ENCODE results near the gene ELMO1.

Gene ELMO1

DNA sequence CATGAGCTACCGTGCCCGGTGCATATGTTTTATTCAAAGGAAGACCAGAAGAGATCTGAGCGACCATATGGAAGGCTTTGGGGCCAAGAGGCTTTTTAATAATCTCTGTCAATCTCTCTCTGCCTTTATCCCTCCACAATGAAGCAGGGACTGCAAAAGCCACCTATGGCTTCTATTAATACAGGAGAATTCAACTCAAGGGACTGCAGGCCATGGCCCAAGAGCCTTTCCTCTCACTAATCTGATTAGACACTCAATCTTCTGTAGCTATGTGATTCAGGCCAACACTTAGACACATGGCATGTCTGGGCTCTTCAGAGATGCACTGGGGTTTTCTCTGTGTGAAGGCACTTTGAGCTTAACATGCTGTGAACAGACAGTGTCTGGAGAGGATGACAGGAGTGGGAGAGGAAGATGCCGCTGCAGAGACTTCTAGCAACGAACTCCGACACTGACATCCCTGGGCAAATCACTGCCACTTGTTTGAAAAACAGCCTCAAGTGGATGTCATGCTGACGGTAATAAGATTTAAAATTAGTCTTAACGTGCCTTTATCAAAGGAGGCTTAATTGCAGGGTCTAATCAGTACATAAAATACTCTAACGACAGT lies 609.9 kb downstream of the ELMO1 start:
- Histone ChIP-seq H3K4ac (ENCODE audit: low read depth, low read length) (no peak overlapping the region), H2BK15ac (replicated peaks; ENCODE audit: low read depth) (no peak overlapping the region), H3K4me3 (ENCODE audit: low read length) (no peak overlapping the region), H2BK5ac (ENCODE audit: low read length) (no peak overlapping the region), H2BK120ac (ENCODE audit: low read depth, low read length) (no peak overlapping the region), H4K8ac (ENCODE audit: low read depth, low read length) (no peak overlapping the region), H3K79me1 (ENCODE audit: low read length) (no peaks in the 10 kb centered on the region), H3K23ac (ENCODE audit: low read length) (no peak overlapping the region), H3K79me2 (ENCODE audit: control insufficient read depth, insufficient read depth, low read length) (no peaks in the 10 kb centered on the region), H3K4me1 (ENCODE audit: control insufficient read depth, low read depth, low read length) (no peaks in the 10 kb centered on the region), H3K18ac (ENCODE audit: low read length) (no peak overlapping the region), H4K5ac (ENCODE audit: low read length) (no peak overlapping the region), H3K4me2 (ENCODE audit: low read length) (no peak overlapping the region), H2AK5ac (ENCODE audit: low read length) (no peak overlapping the region), H3K36me3 (ENCODE audit: control insufficient read depth, insufficient read depth, low read length) (no peaks in the 10 kb centered on the region), H3K56ac (ENCODE audit: low read length) (no peak overlapping the region), H3K27ac (ENCODE audit: low read depth, low read length) (no peak overlapping the region), H3K27me3 (ENCODE audit: insufficient read depth, low read length, poor library complexity) (no peaks in the 10 kb centered on the region), H3K9ac (ENCODE audit: low read length) (no peak overlapping the region)
- no CpG with 5 or more reads among the region's 9 CpGs for WGBS (ENCODE audit: extremely low coverage, insufficient coverage, low lambda C conversion rate)
- DNase-seq = peak; percentile 5

DNA sequence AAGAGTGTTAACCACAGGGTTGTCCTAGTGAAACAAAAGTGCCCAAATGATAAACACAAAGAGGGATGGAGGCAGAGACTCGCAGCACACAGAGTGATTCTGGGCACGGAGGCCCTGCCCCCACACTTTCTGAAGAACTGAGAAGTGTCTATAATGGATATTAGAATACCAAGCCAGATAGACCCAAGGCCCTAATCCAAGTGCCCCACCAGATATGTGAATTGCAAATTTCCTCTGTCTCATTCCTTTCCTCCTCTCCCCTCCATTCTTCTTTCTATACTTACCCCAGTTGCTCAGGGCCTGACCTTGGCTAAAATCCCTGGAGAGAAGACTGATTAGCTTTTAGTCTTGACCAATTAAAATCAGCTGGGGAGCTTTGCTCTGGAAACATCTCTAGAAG lies 617.6 kb downstream of the ELMO1 start:
- WGBS (ENCODE audit: extremely low coverage, insufficient coverage, low lambda C conversion rate) = no CpG with 5 or more reads among the region's 2 CpGs
- Histone ChIP-seq H3K4me3 (ENCODE audit: low read length) (no peak overlapping the region), H3K56ac (ENCODE audit: low read length) (no peak overlapping the region), H2BK15ac (replicated peaks; ENCODE audit: low read depth) (no peak overlapping the region), H3K79me2 (ENCODE audit: control insufficient read depth, insufficient read depth, low read length) (no peaks in the 10 kb centered on the region), H3K4me1 (ENCODE audit: control insufficient read depth, low read depth, low read length) (no peaks in the 10 kb centered on the region), H2AK5ac (ENCODE audit: low read length) (no peak overlapping the region), H4K8ac (ENCODE audit: low read depth, low read length) (no peak overlapping the region), H3K27ac (ENCODE audit: low read depth, low read length) (no peak overlapping the region), H3K79me1 (ENCODE audit: low read length) (no peaks in the 10 kb centered on the region), H3K4ac (ENCODE audit: low read depth, low read length) (no peak overlapping the region), H3K27me3 (ENCODE audit: insufficient read depth, low read length, poor library complexity) (no peaks in the 10 kb centered on the region), H3K4me2 (ENCODE audit: low read length) (no peak overlapping the region), H2BK120ac (ENCODE audit: low read depth, low read length) (no peak overlapping the region), H3K18ac (ENCODE audit: low read length) (no peak overlapping the region), H3K9ac (ENCODE audit: low read length) (no peak overlapping the region), H4K5ac (ENCODE audit: low read length) (no peak overlapping the region), H3K23ac (ENCODE audit: low read length) (no peak overlapping the region), H2BK5ac (ENCODE audit: low read length) (no peak overlapping the region), H3K36me3 (ENCODE audit: control insufficient read depth, insufficient read depth, low read length) (no peaks in the 10 kb centered on the region)
- DNase-seq = no peak

DNA sequence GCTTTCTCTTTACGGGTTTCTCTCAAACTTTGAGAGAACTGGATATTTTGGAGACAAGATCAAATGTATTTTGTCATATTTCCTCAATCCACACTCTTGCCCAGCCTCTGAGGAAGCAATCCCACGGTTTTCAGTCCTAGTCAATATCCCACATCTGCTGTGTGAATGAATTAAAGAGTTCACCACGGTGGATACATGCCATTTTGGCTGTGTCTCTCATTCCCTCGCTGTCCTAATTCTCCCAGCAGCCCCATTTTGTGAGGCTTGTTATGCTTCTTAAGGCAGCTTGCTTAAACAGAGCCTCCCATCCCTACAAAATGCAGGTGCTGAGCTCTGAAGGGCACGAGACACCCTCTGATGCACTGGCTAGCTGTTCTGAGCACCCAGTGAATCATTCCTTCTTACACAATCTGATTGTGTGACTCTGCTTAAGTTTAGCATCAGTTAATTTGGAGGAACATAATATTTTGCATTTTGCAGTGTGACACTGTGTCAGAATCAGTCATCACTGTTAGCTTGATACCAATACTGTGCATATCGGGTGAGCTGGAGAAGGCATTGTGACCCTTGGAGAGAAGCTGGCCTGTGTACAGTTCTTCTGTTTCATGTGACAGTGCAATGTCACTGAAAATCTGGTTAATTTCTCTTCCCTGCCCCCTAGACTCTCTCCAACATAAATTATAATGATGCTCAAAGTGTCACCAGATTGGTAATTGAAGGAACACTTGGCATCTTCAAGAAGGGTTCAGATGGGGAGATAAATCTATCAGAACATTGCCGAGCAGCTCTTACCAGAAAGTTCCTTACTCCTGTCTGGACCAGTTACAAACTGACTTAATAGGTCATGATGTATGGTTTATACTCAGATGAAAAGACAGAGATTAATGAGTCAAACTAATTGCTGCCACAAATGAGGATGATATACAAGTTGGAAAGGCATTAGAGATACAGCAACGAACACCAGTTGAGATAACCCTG lies 620.6 kb downstream of the ELMO1 start:
- Histone ChIP-seq H3K4me1 (ENCODE audit: control insufficient read depth, low read depth, low read length) (no peaks in the 10 kb centered on the region), H3K4me2 (ENCODE audit: low read length) (no peak overlapping the region), H4K5ac (ENCODE audit: low read length) (no peak overlapping the region), H3K79me1 (ENCODE audit: low read length) (no peaks in the 10 kb centered on the region), H3K27me3 (ENCODE audit: insufficient read depth, low read length, poor library complexity) (no peaks in the 10 kb centered on the region), H3K56ac (ENCODE audit: low read length) (no peak overlapping the region), H3K4ac (ENCODE audit: low read depth, low read length) (no peak overlapping the region), H3K23ac (ENCODE audit: low read length) (no peak overlapping the region), H3K27ac (ENCODE audit: low read depth, low read length) (no peak overlapping the region), H4K8ac (ENCODE audit: low read depth, low read length) (no peak overlapping the region), H3K18ac (ENCODE audit: low read length) (no peak overlapping the region), H2BK15ac (replicated peaks; ENCODE audit: low read depth) (no peak overlapping the region), H3K79me2 (ENCODE audit: control insufficient read depth, insufficient read depth, low read length) (no peaks in the 10 kb centered on the region), H3K4me3 (ENCODE audit: low read length) (no peak overlapping the region), H2BK5ac (ENCODE audit: low read length) (no peak overlapping the region), H2BK120ac (ENCODE audit: low read depth, low read length) (no peak overlapping the region), H3K9ac (ENCODE audit: low read length) (no peak overlapping the region), H2AK5ac (ENCODE audit: low read length) (no peak overlapping the region), H3K36me3 (ENCODE audit: control insufficient read depth, insufficient read depth, low read length) (no peaks in the 10 kb centered on the region)
- no peak for DNase-seq
- no CpG with 5 or more reads among the region's 8 CpGs for WGBS (ENCODE audit: extremely low coverage, insufficient coverage, low lambda C conversion rate)

DNA sequence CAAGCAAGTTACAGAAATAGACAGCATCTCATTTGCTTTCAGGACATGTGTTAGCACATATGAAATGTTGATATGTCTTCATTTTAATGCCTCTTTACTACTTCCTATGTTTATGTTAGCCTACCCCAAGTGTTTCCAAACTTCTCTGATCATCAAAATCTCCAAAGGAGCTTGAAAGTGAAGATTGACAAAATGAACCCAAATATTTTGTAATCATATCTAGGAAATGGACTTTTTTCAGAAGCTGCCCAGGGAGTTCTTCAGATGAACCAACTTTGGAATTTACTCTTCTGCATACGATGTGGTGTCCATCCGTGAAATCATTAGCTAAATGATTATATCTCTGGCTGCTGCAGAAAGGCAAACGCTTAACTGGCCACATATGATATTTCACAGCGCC lies 623.2 kb downstream of the ELMO1 start:
- H3K79me1 ChIP-seq (ENCODE audit: low read length) = no peaks in the 10 kb centered on the region
- H2AK5ac ChIP-seq (ENCODE audit: low read length) = no peak overlapping the region
- H3K79me2 ChIP-seq (ENCODE audit: control insufficient read depth, insufficient read depth, low read length) = no peaks in the 10 kb centered on the region
- H3K27ac ChIP-seq (ENCODE audit: low read depth, low read length) = no peak overlapping the region
- no peaks in the 10 kb centered on the region for H3K36me3 ChIP-seq (ENCODE audit: control insufficient read depth, insufficient read depth, low read length)
- no peak overlapping the region for H3K4me3 ChIP-seq (ENCODE audit: low read length)
- no peak overlapping the region for H2BK5ac ChIP-seq (ENCODE audit: low read length)
- H3K18ac ChIP-seq (ENCODE audit: low read length) = no peak overlapping the region
- H3K27me3 ChIP-seq (ENCODE audit: insufficient read depth, low read length, poor library complexity) = no peaks in the 10 kb centered on the region
- no peak overlapping the region for H3K9ac ChIP-seq (ENCODE audit: low read length)
- H2BK120ac ChIP-seq (ENCODE audit: low read depth, low read length) = no peak overlapping the region
- no peak overlapping the region for H3K4me2 ChIP-seq (ENCODE audit: low read length)
- no peak overlapping the region for H2BK15ac ChIP-seq (replicated peaks; ENCODE audit: low read depth)
- no peak overlapping the region for H3K56ac ChIP-seq (ENCODE audit: low read length)
- no peak overlapping the region for H4K8ac ChIP-seq (ENCODE audit: low read depth, low read length)
- DNase-seq = no peak
- H3K4ac ChIP-seq (ENCODE audit: low read depth, low read length) = no peak overlapping the region
- H3K4me1 ChIP-seq (ENCODE audit: control insufficient read depth, low read depth, low read length) = no peaks in the 10 kb centered on the region
- H3K23ac ChIP-seq (ENCODE audit: low read length) = no peak overlapping the region
- WGBS (ENCODE audit: extremely low coverage, insufficient coverage, low lambda C conversion rate) = no CpG with 5 or more reads among the region's 4 CpGs
- H4K5ac ChIP-seq (ENCODE audit: low read length) = no peak overlapping the region

DNA sequence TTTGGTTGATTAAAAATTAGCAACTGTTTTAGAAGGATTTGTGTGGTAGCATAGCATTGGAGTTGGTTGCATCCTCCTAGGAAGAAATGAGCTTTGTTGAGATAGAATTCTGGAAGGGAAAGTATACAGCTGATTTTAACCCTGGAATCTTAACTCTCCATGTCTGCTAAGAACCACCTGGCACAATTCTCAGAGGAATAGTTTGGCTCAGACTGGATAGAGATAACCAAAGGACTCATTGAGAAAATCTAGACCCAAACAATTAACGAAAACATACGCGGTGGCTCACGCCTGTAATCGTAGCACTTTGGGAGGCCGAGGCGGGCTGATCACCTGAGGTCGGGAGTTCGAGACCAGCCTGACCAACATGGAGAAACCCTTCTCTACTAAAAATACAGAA lies 625.3 kb downstream of the ELMO1 start:
- Histone ChIP-seq H3K9ac (ENCODE audit: low read length) (no peak overlapping the region), H4K5ac (ENCODE audit: low read length) (no peak overlapping the region), H2BK120ac (ENCODE audit: low read depth, low read length) (no peak overlapping the region), H3K79me2 (ENCODE audit: control insufficient read depth, insufficient read depth, low read length) (no peaks in the 10 kb centered on the region), H3K18ac (ENCODE audit: low read length) (no peak overlapping the region), H3K27me3 (ENCODE audit: insufficient read depth, low read length, poor library complexity) (no peaks in the 10 kb centered on the region), H2BK5ac (ENCODE audit: low read length) (no peak overlapping the region), H3K4me1 (ENCODE audit: control insufficient read depth, low read depth, low read length) (no peaks in the 10 kb centered on the region), H3K56ac (ENCODE audit: low read length) (no peak overlapping the region), H4K8ac (ENCODE audit: low read depth, low read length) (no peak overlapping the region), H3K36me3 (ENCODE audit: control insufficient read depth, insufficient read depth, low read length) (no peaks in the 10 kb centered on the region), H3K79me1 (ENCODE audit: low read length) (no peaks in the 10 kb centered on the region), H3K23ac (ENCODE audit: low read length) (no peak overlapping the region), H2BK15ac (replicated peaks; ENCODE audit: low read depth) (no peak overlapping the region), H3K4me2 (ENCODE audit: low read length) (no peak overlapping the region), H3K27ac (ENCODE audit: low read depth, low read length) (no peak overlapping the region), H3K4ac (ENCODE audit: low read depth, low read length) (no peak overlapping the region), H3K4me3 (ENCODE audit: low read length) (no peak overlapping the region), H2AK5ac (ENCODE audit: low read length) (no peak overlapping the region)
- WGBS (ENCODE audit: extremely low coverage, insufficient coverage, low lambda C conversion rate) = no CpG with 5 or more reads among the region's 9 CpGs
- no peak for DNase-seq
